Measurements from ENCODE around the gene TCL1B.

The TCL1B gene

DNA sequence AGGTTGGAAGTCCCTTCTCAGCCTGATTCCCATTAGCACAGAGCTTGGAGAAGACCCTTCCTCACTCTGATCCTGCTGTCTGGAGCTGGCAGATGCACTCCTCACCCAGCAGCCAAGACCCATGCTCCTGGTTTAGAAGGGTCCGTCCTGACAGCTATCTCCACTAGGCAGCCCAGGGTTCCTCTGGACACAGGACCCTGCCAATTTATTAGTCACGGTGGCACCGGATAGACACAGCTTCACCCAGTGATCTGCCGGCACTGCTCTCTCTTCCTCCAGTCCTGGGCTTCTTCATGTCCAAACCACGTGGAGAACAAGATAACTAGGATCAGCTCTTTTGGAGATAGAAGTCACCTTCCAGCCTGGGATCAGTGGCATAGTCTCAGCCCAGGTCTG, 26.2 kb upstream of the TCL1B start:
- peak overlapping the region; percentile 35 for H3K9ac ChIP-seq (ENCODE audit: low read length)
- H3K4me2 ChIP-seq (ENCODE audit: low read depth, low read length, poor library complexity, severe bottlenecking): peak overlapping the region; percentile 22
- no peaks in the 10 kb centered on the region for H3K36me3 ChIP-seq (ENCODE audit: low read length)
- H3K27me3 ChIP-seq (ENCODE audit: low read length): no peaks in the 10 kb centered on the region
- no peak for TF ChIP-seq EZH2phosphoT487 (conservative IDR thresholded peaks at IDR 0.05; ENCODE audit: low read length)
- TF ChIP-seq, protein P1, sequence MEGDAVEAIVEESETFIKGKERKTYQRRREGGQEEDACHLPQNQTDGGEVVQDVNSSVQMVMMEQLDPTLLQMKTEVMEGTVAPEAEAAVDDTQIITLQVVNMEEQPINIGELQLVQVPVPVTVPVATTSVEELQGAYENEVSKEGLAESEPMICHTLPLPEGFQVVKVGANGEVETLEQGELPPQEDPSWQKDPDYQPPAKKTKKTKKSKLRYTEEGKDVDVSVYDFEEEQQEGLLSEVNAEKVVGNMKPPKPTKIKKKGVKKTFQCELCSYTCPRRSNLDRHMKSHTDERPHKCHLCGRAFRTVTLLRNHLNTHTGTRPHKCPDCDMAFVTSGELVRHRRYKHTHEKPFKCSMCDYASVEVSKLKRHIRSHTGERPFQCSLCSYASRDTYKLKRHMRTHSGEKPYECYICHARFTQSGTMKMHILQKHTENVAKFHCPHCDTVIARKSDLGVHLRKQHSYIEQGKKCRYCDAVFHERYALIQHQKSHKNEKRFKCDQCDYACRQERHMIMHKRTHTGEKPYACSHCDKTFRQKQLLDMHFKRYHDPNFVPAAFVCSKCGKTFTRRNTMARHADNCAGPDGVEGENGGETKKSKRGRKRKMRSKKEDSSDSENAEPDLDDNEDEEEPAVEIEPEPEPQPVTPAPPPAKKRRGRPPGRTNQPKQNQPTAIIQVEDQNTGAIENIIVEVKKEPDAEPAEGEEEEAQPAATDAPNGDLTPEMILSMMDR (IDR thresholded peaks at IDR 0.05; ENCODE audit: insufficient read depth, low read length, poor library complexity, severe bottlenecking): no peak
- H3K9me2 ChIP-seq (replicated peaks; ENCODE audit: insufficient read depth, low read length): no peaks in the 10 kb centered on the region
- H3K4me3 ChIP-seq (ENCODE audit: insufficient read depth, low read length, poor library complexity, severe bottlenecking): no peak overlapping the region
- H3F3A ChIP-seq (ENCODE audit: insufficient read depth): peaks cover 66% of the 10 kb centered on the region
- H3K9me3 ChIP-seq (ENCODE audit: insufficient read depth, low read length): no peaks in the 10 kb centered on the region
- no peaks in the 10 kb centered on the region for H4K20me1 ChIP-seq (ENCODE audit: low read depth, low read length)
- H2AFZ ChIP-seq (ENCODE audit: low read depth, low read length, severe bottlenecking): no peak overlapping the region
- no peaks in the 10 kb centered on the region for H3K79me2 ChIP-seq (ENCODE audit: insufficient read depth, low read length)
- peak overlapping the region; percentile 99 for H3K27ac ChIP-seq (ENCODE audit: low read depth, low read length)

DNA sequence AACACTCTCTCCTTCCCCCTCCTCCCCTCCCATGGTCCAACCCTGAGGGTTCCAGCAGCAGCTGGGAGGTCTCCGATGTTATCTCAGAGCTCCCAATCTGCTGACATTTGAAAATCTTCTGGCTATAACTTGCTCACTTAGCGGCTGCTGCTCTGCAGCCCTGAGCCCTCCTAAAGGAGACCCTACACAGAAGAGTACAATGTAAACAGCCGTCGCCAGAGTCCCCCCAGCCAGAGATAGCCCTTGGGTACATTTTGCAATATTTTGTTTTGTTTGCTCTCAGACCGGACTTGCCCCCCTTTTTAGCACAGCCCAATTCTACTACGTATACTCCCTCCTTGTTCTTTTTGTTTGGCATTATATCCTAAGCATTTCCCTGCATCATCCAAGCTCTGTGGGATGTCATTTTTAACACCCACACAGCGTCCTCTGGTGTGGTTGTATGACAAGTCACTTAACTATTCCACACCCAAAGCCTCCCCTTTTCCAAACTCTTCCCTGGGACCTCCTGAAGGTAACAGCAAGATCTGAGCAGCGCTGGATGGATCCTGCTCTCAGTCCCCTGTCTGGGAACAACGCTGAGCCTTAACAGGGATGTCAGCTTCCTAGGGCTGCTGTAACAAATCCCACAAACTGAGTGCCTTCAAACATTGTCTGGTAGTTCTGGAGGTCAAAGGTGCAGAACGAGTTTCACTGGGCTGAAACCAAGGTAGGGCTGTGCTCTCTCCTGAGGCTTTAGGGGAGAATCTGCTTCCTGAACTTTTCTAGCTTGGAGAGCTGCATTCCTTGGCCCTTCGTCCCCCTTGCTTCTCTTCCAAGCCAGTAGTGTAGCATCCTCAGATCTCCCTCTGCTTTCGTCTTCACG, 25.3 kb upstream of the TCL1B start:
- Histone ChIP-seq H3K9me2 (replicated peaks; ENCODE audit: insufficient read depth, low read length) (no peaks in the 10 kb centered on the region), H3K9me3 (ENCODE audit: insufficient read depth, low read length) (no peaks in the 10 kb centered on the region), H3K36me3 (ENCODE audit: low read length) (no peaks in the 10 kb centered on the region), H3K27me3 (ENCODE audit: low read length) (no peaks in the 10 kb centered on the region), H3K9ac (ENCODE audit: low read length) (peak overlapping the region; percentile 35), H3F3A (ENCODE audit: insufficient read depth) (peaks cover 65% of the 10 kb centered on the region), H4K20me1 (ENCODE audit: low read depth, low read length) (no peaks in the 10 kb centered on the region), H3K79me2 (ENCODE audit: insufficient read depth, low read length) (no peaks in the 10 kb centered on the region), H2AFZ (ENCODE audit: low read depth, low read length, severe bottlenecking) (no peak overlapping the region), H3K27ac (ENCODE audit: low read depth, low read length) (peak overlapping the region; percentile 99), H3K4me2 (ENCODE audit: low read depth, low read length, poor library complexity, severe bottlenecking) (peak overlapping the region; percentile 70), H3K4me3 (ENCODE audit: insufficient read depth, low read length, poor library complexity, severe bottlenecking) (no peak overlapping the region)
- no peak for TF ChIP-seq EZH2phosphoT487 (conservative IDR thresholded peaks at IDR 0.05; ENCODE audit: low read length)
- TF ChIP-seq, protein P1 (IDR thresholded peaks at IDR 0.05; ENCODE audit: insufficient read depth, low read length, poor library complexity, severe bottlenecking): no peak

DNA sequence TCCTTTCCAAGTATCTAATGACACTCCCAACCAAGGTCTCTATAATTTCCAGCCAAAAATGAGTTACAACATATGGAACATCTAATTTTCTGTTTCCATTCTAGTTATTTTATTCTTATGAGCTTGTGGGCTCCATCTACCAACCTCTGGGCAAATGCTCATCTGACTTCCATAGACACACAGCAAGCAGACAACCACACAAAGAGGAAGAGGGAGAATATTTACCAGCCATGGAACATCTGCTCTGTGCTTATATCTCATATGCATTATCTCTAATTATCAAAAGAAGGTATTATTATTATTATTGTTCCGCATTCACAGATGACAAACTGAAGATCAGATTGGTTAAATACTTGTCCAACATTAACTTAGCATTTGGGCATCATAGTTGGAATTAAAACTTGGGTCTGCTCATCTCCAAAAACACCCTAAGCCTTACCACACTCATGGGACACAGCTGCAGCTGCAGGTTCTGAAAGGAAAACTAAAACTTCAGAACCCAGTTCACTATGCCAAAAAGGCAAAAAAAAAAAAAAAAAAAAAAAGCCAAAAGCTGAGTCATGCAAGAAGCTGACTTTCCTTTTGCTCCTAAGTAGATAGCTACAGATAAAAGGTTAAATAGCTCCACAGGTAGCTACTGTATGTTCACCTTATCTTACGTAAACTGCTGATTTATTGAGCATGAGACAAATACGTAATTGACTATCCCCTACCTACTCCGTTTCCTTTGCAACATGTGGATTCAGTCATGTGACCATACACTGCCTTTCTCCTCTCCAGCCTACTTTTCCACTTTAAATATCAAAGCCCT, 23.6 kb upstream of the TCL1B start:
- Histone ChIP-seq H3K79me2 (ENCODE audit: insufficient read depth, low read length) (no peaks in the 10 kb centered on the region), H2AFZ (ENCODE audit: low read depth, low read length, severe bottlenecking) (no peak overlapping the region), H4K20me1 (ENCODE audit: low read depth, low read length) (no peaks in the 10 kb centered on the region), H3K9me2 (replicated peaks; ENCODE audit: insufficient read depth, low read length) (no peaks in the 10 kb centered on the region), H3K27ac (ENCODE audit: low read depth, low read length) (peak overlapping the region; percentile 99), H3K4me3 (ENCODE audit: insufficient read depth, low read length, poor library complexity, severe bottlenecking) (peak overlapping the region; percentile 16), H3K4me2 (ENCODE audit: low read depth, low read length, poor library complexity, severe bottlenecking) (peak overlapping the region; percentile 70), H3K9me3 (ENCODE audit: insufficient read depth, low read length) (no peaks in the 10 kb centered on the region), H3K9ac (ENCODE audit: low read length) (peak overlapping the region; percentile 64), H3K36me3 (ENCODE audit: low read length) (no peaks in the 10 kb centered on the region), H3F3A (ENCODE audit: insufficient read depth) (peaks cover 60% of the 10 kb centered on the region), H3K27me3 (ENCODE audit: low read length) (no peaks in the 10 kb centered on the region)
- TF ChIP-seq, protein P1 (IDR thresholded peaks at IDR 0.05; ENCODE audit: insufficient read depth, low read length, poor library complexity, severe bottlenecking): no peak
- no peak for TF ChIP-seq EZH2phosphoT487 (conservative IDR thresholded peaks at IDR 0.05; ENCODE audit: low read length)
